Eye (tissue), 1 donor: ENCODE measurements around the gene LRWD1.

Experiments
- DNase-seq: peaks from one replicate; pipeline ENCODE4 v3.0.0-alpha.2; 2015

LRWD1 gene

GRCh38 chr7:102464577-102465280 is at the start of gene LRWD1, which contains the start of gene ALKBH4:
LRWD1 (plus strand) TSS chr7:102464984; CDS start chr7:102465081, 97 bp downstream.
ALKBH4 (minus strand) TSS chr7:102464863; CDS start chr7:102464836, 27 bp downstream.
- peak; percentile 96 for DNase-seq

- DNase-seq: no peak
Observed at GRCh38 chr7:102415685-102416225, 49.0 kb upstream of the LRWD1 start.

- no peak for DNase-seq
Observed at GRCh38 chr7:102416406-102416805, 48.4 kb upstream of the LRWD1 start.

GRCh38 chr7:102417105-102417504 is 47.7 kb upstream of the LRWD1 start:
- DNase-seq: no peak

GRCh38 chr7:102418592-102418991 is 46.2 kb upstream of the LRWD1 start:
- no peak for DNase-seq

GRCh38 chr7:102421706-102422240 is 43.0 kb upstream of the LRWD1 start:
- no peak for DNase-seq

GRCh38 chr7:102424129-102424551 is 40.6 kb upstream of the LRWD1 start:
- DNase-seq: peak; percentile 72

GRCh38 chr7:102424787-102425218 is 40.0 kb upstream of the LRWD1 start:
- no peak for DNase-seq

- peak; percentile 78 for DNase-seq
Observed at GRCh38 chr7:102425639-102426267, 39.0 kb upstream of the LRWD1 start.

GRCh38 chr7:102426268-102427018 is 38.3 kb upstream of the LRWD1 start:
- no peak for DNase-seq

GRCh38 chr7:102427019-102427405 is 37.8 kb upstream of the LRWD1 start:
- DNase-seq: no peak

- DNase-seq: no peak
Observed at GRCh38 chr7:102429141-102429899, 35.5 kb upstream of the LRWD1 start.

GRCh38 chr7:102431617-102432298 is 33.0 kb upstream of the LRWD1 start:
- DNase-seq: peak; percentile 83

GRCh38 chr7:102432442-102433218 is 32.2 kb upstream of the LRWD1 start:
- no peak for DNase-seq

GRCh38 chr7:102433219-102434038 is 31.4 kb upstream of the LRWD1 start, which contains the start of gene ORAI2:
ORAI2 (plus strand) TSS chr7:102433575; CDS start chr7:102438957, 5,382 bp downstream.
- peak; percentile 84 for DNase-seq

- no peak for DNase-seq
Observed at GRCh38 chr7:102434039-102434486, 30.7 kb upstream of the LRWD1 start.

GRCh38 chr7:102436118-102436517 is 28.7 kb upstream of the LRWD1 start:
- no peak for DNase-seq

GRCh38 chr7:102439963-102440795 is 24.6 kb upstream of the LRWD1 start:
- DNase-seq: no peak
